Mesenteric fat pad (tissue), 1 donor: ENCODE data around the gene AGER. TPM values are rescaled to one million over a fixed set of nuclear protein-coding genes. Genes with fewer than 3 reads are reported as not detected.
A peak's percentile ranks its signal among the peaks of the same experiment; 100 is the strongest.
"Not testable (repeated sequence)": the region's sequence is repeated elsewhere in the genome, so short reads cannot be mapped to it uniquely, and the experiment has no call there.

Experiments used
- DNase-seq: peaks from one replicate; pipeline ENCODE4 v3.0.0-alpha.2; 2020; ENCODE audit warnings: low spot score
- total RNA-seq: library from RNA; stranded (reverse); fragmentation: NEBNext Ultra II Directional; extraction: Animal tissue kit (Norgen Biotek cat#: 25700); gene quantifications from one replicate; pipeline ENCODE4 v1.2.1, GENCODE V29; 2021
- donor health status: DM: yes; HTN: yes; CAD: no.

Gene AGER
- total RNA-seq, 1 donor from 2014 or later: 5.7 TPM

- no peak for DNase-seq
These were observed 16.8 kb upstream of the AGER start for GRCh38 chr6:32200711-32201475.

- DNase-seq: no peak
These were observed 14.8 kb upstream of the AGER start for GRCh38 chr6:32198866-32199265.

- DNase-seq: no peak
These were observed 14.3 kb upstream of the AGER start for GRCh38 chr6:32198345-32198696.

- peak; percentile 87 for DNase-seq
These were observed 12.9 kb upstream of the AGER start for GRCh38 chr6:32196682-32197616.

- DNase-seq: peak; percentile 96
These were observed 12.0 kb upstream of the AGER start for GRCh38 chr6:32195902-32196681.

GRCh38 chr6:32195652-32195901, 11.5 kb upstream of the AGER start:
- peak; percentile 100 for DNase-seq

- DNase-seq: no peak
These were observed 11.0 kb upstream of the AGER start for GRCh38 chr6:32194825-32195651.

GRCh38 chr6:32194388-32194787, 10.3 kb upstream of the AGER start:
- no peak for DNase-seq

- DNase-seq: not testable (repeated sequence)
These were observed 9.0 kb upstream of the AGER start for GRCh38 chr6:32193096-32193495.

- DNase-seq: no peak
These were observed 8.6 kb upstream of the AGER start, which contains the start of gene GPSM3 for GRCh38 chr6:32192608-32193039. TSS of gene GPSM3 (minus strand) at chr6:32192643. CDS start at chr6:32192513, 130 bp downstream.

GRCh38 chr6:32191696-32192607, 7.9 kb upstream of the AGER start:
- no peak for DNase-seq

GRCh38 chr6:32190911-32191677, 7.0 kb upstream of the AGER start:
- DNase-seq: no peak

GRCh38 chr6:32190054-32190851, 6.2 kb upstream of the AGER start, which contains the start of gene PBX2:
TSS of gene PBX2 (minus strand) at chr6:32190202. CDS start at chr6:32189915, 287 bp downstream.
- DNase-seq: no peak

GRCh38 chr6:32189742-32190053, 5.6 kb upstream of the AGER start:
- no peak for DNase-seq

- no peak for DNase-seq
These were observed 5.2 kb upstream of the AGER start for GRCh38 chr6:32189069-32189741.

GRCh38 chr6:32188381-32189068, 4.5 kb upstream of the AGER start:
- DNase-seq: no peak
